HTR-8/SVneo (cell line): ENCODE results near the gene DCST1.
A peak's percentile ranks its signal among the peaks of the same experiment; 100 is the strongest.

Source experiments
- DNase-seq: peaks from one replicate; pipeline ENCODE4 v3.0.0; 2011; ENCODE audit warnings: low spot score, mixed read lengths; ENCODE audit not compliant: insufficient read length
- FAIRE-seq: peaks from 2 replicates; lab custom pipeline; 2011; peaks lifted over from hg19 to GRCh38; lab: Jason Lieb, UNC

DCST1 gene

DNA sequence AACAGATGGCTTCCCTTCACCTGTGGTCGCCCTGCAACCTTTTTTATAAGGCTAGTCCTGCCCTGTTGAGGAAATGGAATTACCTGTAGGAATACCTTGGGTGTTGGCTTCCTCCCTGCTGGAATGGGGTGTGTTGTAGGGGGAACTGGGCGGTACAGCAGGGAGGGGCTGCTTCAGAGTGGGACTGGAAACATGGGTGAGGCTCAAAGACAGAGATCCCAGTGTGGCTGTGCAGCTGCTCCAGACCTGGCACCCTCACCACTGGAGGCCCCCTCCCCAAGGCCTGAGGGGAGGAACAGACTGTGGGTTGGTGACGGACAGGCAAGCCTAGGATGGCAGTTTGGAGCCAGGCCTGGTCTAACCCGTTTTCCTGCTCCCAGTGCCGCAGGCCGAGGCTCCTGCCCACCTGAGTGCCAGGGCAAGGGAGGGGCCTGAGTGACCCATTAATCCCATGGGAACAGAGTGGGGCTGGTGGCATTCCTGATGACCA is 49.5 kb downstream of the DCST1 start:
- FAIRE-seq (no peak), DNase-seq (no peak)

DNA sequence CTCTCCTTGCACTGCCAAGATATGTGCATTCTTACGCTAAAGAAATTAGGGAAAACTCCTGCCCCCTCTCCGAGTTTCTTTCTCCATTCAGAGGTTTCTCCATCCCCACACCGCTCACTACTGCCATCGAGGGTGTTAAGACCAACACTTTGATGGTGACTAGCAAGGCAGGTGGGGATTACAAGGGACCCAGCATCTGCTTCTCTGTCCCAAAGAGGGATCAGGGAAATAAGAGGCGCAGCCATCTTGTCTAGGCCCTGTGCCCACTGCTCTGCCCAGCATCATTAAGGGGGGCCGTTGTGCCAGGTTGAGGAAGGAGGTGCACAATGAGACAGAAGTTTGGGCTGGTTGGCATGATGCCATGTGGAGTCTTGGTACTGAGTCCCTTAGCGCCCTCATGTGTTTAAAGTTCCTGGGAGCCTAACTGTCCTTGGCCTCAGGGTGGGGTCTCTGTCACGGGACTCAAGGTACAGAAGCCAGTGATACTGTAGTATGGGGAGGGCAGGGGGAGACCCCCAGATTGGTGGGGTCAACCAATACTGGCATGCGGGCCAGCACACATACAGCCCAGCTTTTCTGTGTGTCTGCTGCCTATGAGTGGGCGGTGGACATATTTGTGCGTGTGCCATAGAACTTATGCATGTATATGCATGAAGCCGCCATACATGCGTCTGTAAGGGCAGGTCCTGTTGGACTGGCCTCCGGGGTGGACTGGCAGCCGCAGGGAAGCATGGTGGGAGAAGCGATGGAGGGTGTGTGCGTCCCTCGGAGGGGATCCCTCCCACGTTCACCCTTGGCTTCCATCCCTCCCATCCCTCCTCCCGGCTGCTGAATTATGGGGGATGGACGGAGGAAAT is 50.5 kb downstream of the DCST1 start:
- no peak for DNase-seq
- FAIRE-seq = no peak

DNA sequence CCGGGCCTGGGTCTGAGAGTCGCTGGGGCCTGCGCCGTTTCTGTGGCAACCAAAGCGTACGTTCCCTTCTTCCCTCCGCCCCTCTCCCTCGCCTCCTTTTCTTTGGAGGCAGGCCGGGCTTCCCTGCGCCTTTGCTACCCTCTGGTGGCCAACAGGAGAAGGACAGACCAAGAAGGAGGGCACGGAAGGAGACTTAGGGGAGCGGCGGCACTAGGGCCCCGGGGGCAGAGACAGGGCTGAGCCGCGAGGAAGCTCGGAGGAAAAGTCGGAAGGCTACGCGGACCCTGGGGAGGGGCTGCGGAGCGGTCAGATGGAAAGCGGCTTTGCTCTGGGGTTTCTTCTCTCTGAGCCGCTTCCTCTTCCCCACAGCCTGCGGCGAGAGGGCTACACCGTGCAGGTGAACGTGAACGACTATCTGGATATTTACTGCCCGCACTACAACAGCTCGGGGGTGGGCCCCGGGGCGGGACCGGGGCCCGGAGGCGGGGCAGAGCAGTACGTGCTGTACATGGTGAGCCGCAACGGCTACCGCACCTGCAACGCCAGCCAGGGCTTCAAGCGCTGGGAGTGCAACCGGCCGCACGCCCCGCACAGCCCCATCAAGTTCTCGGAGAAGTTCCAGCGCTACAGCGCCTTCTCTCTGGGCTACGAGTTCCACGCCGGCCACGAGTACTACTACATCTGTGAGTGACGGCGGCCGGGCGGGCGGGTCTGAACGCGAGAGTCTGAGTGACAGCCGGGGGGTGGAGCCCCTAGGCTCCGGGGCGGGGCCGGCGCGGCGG is 51.3 kb downstream of the DCST1 start:
- FAIRE-seq = peak; percentile 28
- peak; percentile 86 for DNase-seq

DNA sequence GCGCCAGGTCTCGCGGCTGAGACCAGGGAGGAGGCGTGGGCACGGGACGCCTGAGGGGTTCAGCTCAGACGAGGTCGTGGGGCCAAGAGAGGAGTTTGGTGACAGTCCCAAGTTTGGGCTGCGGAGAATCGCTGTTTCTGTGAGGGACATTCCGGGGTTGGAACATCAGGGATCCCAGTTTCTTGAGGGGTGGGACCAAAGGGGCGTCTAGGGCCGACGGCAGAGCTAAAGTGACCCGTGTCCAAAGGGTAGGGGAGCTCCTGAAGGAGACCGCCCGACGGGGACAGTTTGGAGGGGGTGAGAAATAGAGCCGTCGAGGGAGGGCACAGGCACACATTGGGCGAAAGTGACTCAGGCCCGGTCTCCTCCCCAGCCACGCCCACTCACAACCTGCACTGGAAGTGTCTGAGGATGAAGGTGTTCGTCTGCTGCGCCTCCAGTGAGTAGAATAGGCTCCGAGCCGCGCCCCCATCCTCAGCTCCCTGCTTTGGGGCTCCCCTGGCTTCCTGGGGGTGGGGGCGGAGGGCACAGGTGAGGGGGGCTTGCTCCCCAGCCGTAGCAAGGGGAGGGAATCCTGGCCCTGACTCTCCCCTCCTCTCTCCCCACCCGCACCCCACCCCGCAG is 52.0 kb downstream of the DCST1 start:
- peak; percentile 42 for DNase-seq
- no peak for FAIRE-seq

DNA sequence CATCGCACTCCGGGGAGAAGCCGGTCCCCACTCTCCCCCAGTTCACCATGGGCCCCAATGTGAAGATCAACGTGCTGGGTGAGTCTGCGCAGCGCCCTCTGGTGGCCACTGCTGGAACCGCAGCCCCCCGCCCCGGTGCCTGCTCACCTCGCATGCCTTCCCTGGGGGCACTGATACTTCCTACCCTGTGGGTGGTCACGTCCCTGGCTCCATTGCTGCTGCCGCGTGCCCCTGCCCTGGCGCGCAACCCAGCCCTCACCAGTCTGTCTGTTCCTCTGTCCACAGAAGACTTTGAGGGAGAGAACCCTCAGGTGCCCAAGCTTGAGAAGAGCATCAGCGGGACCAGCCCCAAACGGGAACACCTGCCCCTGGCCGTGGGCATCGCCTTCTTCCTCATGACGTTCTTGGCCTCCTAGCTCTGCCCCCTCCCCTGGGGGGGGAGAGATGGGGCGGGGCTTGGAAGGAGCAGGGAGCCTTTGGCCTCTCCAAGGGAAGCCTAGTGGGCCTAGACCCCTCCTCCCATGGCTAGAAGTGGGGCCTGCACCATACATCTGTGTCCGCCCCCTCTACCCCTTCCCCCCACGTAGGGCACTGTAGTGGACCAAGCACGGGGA is 52.6 kb downstream of the DCST1 start:
- FAIRE-seq (no peak), DNase-seq (peak; percentile 74)

DNA sequence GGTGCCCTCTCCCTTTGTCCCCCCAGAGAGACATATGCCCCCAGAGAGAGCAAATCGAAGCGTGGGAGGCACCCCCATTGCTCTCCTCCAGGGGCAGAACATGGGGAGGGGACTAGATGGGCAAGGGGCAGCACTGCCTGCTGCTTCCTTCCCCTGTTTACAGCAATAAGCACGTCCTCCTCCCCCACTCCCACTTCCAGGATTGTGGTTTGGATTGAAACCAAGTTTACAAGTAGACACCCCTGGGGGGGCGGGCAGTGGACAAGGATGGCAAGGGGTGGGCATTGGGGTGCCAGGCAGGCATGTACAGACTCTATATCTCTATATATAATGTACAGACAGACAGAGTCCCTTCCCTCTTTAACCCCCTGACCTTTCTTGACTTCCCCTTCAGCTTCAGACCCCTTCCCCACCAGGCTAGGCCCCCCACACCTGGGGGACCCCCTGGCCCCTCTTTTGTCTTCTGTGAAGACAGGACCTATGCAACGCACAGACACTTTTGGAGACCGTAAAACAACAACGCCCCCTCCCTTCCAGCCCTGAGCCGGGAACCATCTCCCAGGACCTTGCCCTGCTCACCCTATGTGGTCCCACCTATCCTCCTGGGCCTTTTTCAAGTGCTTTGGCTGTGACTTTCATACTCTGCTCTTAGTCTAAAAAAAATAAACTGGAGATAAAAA is 53.4 kb downstream of the DCST1 start:
- DNase-seq = no peak

DNA sequence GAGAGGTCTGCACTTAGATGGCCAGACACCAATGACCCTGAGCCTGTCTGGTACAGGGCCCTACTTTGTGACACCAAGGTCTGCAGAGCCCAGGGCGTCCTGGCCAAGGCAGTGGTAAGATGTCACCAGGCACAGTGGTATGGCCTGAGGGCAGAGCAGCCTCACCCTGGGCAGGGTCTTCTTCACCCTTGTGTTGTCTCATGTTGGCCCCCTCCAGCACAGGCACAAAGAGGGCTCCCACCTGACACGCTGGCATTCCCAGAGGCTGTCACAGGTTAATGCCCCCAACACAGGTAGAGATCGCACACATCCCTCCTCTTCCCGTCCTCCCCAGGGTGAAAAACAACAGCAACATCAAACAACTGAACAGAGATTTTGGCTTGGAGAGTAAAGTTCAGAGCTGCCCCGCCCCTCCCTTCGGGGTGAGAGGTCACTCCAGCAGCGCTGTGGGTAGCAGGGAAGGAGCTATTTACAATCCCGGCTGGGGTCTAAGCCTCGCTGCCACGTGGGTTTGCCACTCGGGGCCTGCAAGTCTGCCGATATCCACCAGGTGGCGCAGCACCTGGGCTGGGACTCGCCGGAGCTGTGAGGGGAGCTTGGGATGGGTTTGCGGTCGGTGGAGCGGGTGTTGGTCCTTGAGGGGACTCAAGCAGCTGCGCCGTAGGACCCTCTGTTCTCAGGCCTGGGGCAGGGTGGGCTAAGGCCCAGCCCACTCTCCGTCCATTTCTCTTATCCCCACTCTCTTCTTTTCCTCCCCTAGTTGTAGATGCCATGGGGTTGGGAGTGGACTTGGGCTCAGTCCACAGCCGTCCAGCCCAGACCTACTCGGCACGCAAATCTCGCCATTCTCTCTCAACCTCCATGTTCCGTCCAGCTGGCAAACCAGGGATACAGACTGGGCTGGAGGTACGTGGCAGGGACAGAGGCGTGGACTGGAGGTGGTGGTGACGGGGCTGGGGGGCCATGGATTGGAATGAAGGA is 57.7 kb downstream of the DCST1 start:
- DNase-seq = peak; percentile 75
- peak; percentile 49 for FAIRE-seq

More for the DNA sequence above, 53.4 kb downstream of the DCST1 start:
- FAIRE-seq = no peak

DNA sequence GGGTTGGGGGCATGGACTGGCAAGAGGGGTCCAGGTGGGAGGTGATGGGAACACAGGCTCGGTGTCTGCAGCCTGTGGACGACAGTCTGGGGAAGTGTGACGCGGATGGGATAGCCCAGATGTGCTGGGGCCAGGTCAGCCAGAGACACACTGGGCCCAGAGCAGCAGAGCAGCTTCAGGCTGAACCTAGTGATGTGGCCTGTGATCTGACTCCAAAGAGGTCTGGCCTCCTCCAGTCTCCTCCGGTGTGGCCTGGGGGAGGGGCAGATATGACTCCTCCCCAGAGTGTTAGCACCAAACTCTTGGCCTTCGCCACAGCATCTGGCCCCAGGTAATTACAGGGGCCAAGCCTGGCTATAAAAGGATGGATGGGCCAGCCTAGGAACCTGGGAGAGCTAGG is 58.5 kb downstream of the DCST1 start:
- DNase-seq (no peak), FAIRE-seq (no peak)

DNA sequence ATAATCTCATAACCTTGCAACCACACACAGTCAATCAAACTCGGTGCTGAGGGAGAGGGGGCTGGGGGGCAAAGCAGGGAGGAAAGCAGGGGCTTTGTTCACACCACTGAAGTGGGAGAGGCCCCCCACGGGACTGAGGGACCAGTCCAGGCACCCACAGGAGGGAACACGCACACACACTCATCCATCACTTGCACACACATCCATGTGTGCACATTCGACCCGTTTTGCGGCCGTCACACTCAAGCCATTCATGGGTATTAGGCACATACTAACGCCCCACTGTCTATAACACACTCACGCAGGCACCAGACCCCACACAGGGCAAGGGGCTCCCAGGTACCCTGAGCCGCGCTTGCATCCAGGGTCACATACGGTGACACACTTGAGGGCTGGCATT is 59.0 kb downstream of the DCST1 start:
- FAIRE-seq (no peak), DNase-seq (no peak)

DNA sequence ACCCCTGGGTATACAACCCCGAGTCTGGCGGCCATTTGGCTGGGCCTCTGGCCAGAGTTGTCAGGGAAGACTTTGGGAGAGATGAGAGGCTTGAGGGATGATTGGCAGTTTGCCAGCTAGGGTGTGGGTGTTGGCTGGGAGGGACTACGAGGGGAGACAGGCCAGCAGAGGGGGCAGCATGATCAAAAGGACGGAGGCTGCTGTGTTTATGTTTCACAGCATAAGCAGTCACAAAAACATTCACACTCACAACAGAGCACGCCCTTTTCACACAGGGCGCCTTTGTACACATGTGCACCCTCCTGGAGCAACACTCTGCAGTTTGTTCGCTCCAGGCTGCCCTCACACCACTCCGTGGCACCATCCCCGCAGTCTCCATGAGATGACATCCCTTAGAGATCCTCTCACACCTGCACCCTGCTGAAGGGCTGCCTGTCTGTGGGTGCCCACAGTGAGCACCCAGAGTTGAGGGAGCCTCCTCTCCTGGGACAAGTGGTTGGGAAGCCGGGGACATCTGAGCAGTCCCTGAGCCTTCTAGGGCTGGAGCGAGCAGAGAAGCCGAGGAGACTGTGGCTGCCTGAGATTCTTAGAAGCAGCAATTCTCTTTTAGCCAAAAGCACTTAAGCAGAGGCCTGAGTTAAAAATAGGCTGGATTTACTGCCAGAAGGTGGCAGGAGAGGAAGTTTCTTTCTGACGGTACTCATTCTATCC is 60.4 kb downstream of the DCST1 start:
- DNase-seq (no peak), FAIRE-seq (no peak)

DNA sequence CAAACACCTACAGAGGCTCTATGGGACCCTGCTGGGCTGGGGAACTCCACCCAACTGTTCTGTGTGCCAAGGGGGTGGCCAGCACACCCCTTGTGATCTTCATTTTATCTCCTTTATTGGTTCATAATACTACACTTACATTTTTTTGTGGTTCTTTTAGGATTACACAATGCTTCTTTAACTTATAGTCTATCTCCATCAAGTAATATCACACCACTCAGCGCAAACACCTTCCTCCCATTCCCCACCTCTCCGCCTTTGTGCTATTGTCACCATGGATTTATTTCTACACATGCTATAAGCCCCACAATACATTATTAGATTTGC is 61.0 kb downstream of the DCST1 start:
- FAIRE-seq (no peak), DNase-seq (no peak)

DNA sequence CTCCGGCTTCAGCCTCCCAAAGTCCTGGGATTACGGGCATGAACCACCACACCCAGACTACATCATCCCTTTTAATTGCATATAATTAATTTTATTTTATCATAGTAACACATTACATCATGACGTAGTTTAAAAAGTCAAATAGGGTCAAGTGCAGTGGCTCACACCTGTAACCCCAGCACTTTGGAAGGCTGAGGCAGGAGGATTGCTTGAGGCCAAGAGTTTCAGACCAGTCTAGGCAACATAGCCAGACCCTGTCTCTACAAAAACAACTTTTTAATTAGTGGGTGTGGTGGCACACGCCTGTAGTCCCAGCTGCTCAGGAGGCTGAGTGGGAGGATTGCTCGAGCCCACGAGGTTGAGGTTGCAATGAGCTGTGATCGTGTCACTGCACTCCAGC is 65.7 kb downstream of the DCST1 start:
- FAIRE-seq = no peak

More for the DNA sequence above, 65.7 kb downstream of the DCST1 start:
- no peak for DNase-seq
